ENCODE results near the gene FDCSP.
"Not testable (repeated sequence)": the region's sequence is repeated elsewhere in the genome, so short reads cannot be mapped to it uniquely, and the experiment has no call there.

FDCSP gene

GRCh38 chr4:70197842-70198241 is 28.1 kb upstream of the FDCSP start:
- Mint-ChIP-seq H3K4me1 (ENCODE audit: low read depth) (no peaks in the 10 kb centered on the region), H3K9me3 (no peaks in the 10 kb centered on the region), H3K27me3 (ENCODE audit: low read depth) (no peaks in the 10 kb centered on the region), H3K4me3 (no peak overlapping the region), H3K36me3 (ENCODE audit: low read depth) (no peaks in the 10 kb centered on the region), H3K27ac (no peak overlapping the region)
- DNase-seq (ENCODE audit: low spot score): no peak

GRCh38 chr4:70203601-70204000 is 22.3 kb upstream of the FDCSP start:
- DNase-seq (ENCODE audit: low spot score): no peak
- Mint-ChIP-seq H3K36me3 (ENCODE audit: low read depth) (no peaks in the 10 kb centered on the region), H3K9me3 (no peaks in the 10 kb centered on the region), H3K27ac (no peak overlapping the region), H3K4me1 (ENCODE audit: low read depth) (no peaks in the 10 kb centered on the region), H3K27me3 (ENCODE audit: low read depth) (no peaks in the 10 kb centered on the region), H3K4me3 (no peak overlapping the region)

GRCh38 chr4:70212752-70213151 is 13.2 kb upstream of the FDCSP start:
- not testable (repeated sequence) for DNase-seq (ENCODE audit: low spot score); H3K4me3 Mint-ChIP-seq; H3K27me3 Mint-ChIP-seq (ENCODE audit: low read depth); H3K4me1 Mint-ChIP-seq (ENCODE audit: low read depth); H3K36me3 Mint-ChIP-seq (ENCODE audit: low read depth); H3K27ac Mint-ChIP-seq; H3K9me3 Mint-ChIP-seq

GRCh38 chr4:70216109-70216508 is 9.8 kb upstream of the FDCSP start:
- H3K27ac Mint-ChIP-seq; H3K36me3 Mint-ChIP-seq (ENCODE audit: low read depth); H3K4me1 Mint-ChIP-seq (ENCODE audit: low read depth); H3K9me3 Mint-ChIP-seq; DNase-seq (ENCODE audit: low spot score); H3K4me3 Mint-ChIP-seq; H3K27me3 Mint-ChIP-seq (ENCODE audit: low read depth): not testable (repeated sequence)

GRCh38 chr4:70216550-70216949 is 9.4 kb upstream of the FDCSP start:
- not testable (repeated sequence) for DNase-seq (ENCODE audit: low spot score); H3K36me3 Mint-ChIP-seq (ENCODE audit: low read depth); H3K4me3 Mint-ChIP-seq; H3K9me3 Mint-ChIP-seq; H3K27me3 Mint-ChIP-seq (ENCODE audit: low read depth); H3K4me1 Mint-ChIP-seq (ENCODE audit: low read depth); H3K27ac Mint-ChIP-seq

- not testable (repeated sequence) for H3K27me3 Mint-ChIP-seq (ENCODE audit: low read depth); H3K9me3 Mint-ChIP-seq; H3K27ac Mint-ChIP-seq; H3K4me1 Mint-ChIP-seq (ENCODE audit: low read depth); H3K4me3 Mint-ChIP-seq; H3K36me3 Mint-ChIP-seq (ENCODE audit: low read depth); DNase-seq (ENCODE audit: low spot score)
Measured at GRCh38 chr4:70221389-70221788, 4.5 kb upstream of the FDCSP start.

- H3K27ac Mint-ChIP-seq; H3K4me1 Mint-ChIP-seq (ENCODE audit: low read depth); H3K9me3 Mint-ChIP-seq; H3K36me3 Mint-ChIP-seq (ENCODE audit: low read depth); H3K27me3 Mint-ChIP-seq (ENCODE audit: low read depth); H3K4me3 Mint-ChIP-seq; DNase-seq (ENCODE audit: low spot score): not testable (repeated sequence)
Measured at GRCh38 chr4:70221818-70222217, 4.1 kb upstream of the FDCSP start.

GRCh38 chr4:70236125-70236524 is 10.2 kb downstream of the FDCSP start:
- no peaks in the 10 kb centered on the region for H3K36me3 Mint-ChIP-seq (ENCODE audit: low read depth)
- H3K27ac Mint-ChIP-seq: no peak overlapping the region
- no peaks in the 10 kb centered on the region for H3K4me1 Mint-ChIP-seq (ENCODE audit: low read depth)
- H3K27me3 Mint-ChIP-seq (ENCODE audit: low read depth): no peaks in the 10 kb centered on the region
- no peaks in the 10 kb centered on the region for H3K9me3 Mint-ChIP-seq
- no peak overlapping the region for H3K4me3 Mint-ChIP-seq
- no peak for DNase-seq (ENCODE audit: low spot score)

- no peak overlapping the region for H3K4me3 Mint-ChIP-seq
- no peaks in the 10 kb centered on the region for H3K4me1 Mint-ChIP-seq (ENCODE audit: low read depth)
- no peak for DNase-seq (ENCODE audit: low spot score)
- no peaks in the 10 kb centered on the region for H3K27me3 Mint-ChIP-seq (ENCODE audit: low read depth)
- H3K9me3 Mint-ChIP-seq: no peaks in the 10 kb centered on the region
- no peaks in the 10 kb centered on the region for H3K36me3 Mint-ChIP-seq (ENCODE audit: low read depth)
- H3K27ac Mint-ChIP-seq: no peak overlapping the region
Measured at GRCh38 chr4:70239131-70239883, 13.4 kb downstream of the FDCSP start.

GRCh38 chr4:70239884-70240591 is 14.1 kb downstream of the FDCSP start:
- no peak for DNase-seq (ENCODE audit: low spot score)
- Mint-ChIP-seq H3K27ac (no peak overlapping the region), H3K9me3 (no peaks in the 10 kb centered on the region), H3K27me3 (ENCODE audit: low read depth) (no peaks in the 10 kb centered on the region), H3K4me1 (ENCODE audit: low read depth) (no peaks in the 10 kb centered on the region), H3K4me3 (no peak overlapping the region), H3K36me3 (ENCODE audit: low read depth) (no peaks in the 10 kb centered on the region)

GRCh38 chr4:70242297-70242696 is 16.4 kb downstream of the FDCSP start, which contains the start of gene CSN3:
Gene CSN3, plus strand, starts transcription at chr4:70242597. Its CDS starts 2,223 bp downstream, at chr4:70244820.
- not testable (repeated sequence) for H3K4me1 Mint-ChIP-seq (ENCODE audit: low read depth); H3K36me3 Mint-ChIP-seq (ENCODE audit: low read depth); H3K4me3 Mint-ChIP-seq; H3K9me3 Mint-ChIP-seq; H3K27me3 Mint-ChIP-seq (ENCODE audit: low read depth); DNase-seq (ENCODE audit: low spot score); H3K27ac Mint-ChIP-seq

GRCh38 chr4:70243091-70243490 is 17.2 kb downstream of the FDCSP start:
- H3K4me3 Mint-ChIP-seq: no peak overlapping the region
- no peak overlapping the region for H3K27ac Mint-ChIP-seq
- H3K9me3 Mint-ChIP-seq: no peaks in the 10 kb centered on the region
- H3K27me3 Mint-ChIP-seq (ENCODE audit: low read depth): no peaks in the 10 kb centered on the region
- no peak for DNase-seq (ENCODE audit: low spot score)
- H3K36me3 Mint-ChIP-seq (ENCODE audit: low read depth): no peaks in the 10 kb centered on the region
- no peaks in the 10 kb centered on the region for H3K4me1 Mint-ChIP-seq (ENCODE audit: low read depth)

- Mint-ChIP-seq H3K27ac (no peak overlapping the region), H3K36me3 (ENCODE audit: low read depth) (no peaks in the 10 kb centered on the region), H3K27me3 (ENCODE audit: low read depth) (no peaks in the 10 kb centered on the region), H3K4me3 (no peak overlapping the region), H3K4me1 (ENCODE audit: low read depth) (no peaks in the 10 kb centered on the region), H3K9me3 (no peaks in the 10 kb centered on the region)
- DNase-seq (ENCODE audit: low spot score): no peak
Measured at GRCh38 chr4:70251250-70251944, 25.5 kb downstream of the FDCSP start.

GRCh38 chr4:70251945-70252277 is 26.0 kb downstream of the FDCSP start:
- DNase-seq (ENCODE audit: low spot score): no peak
- Mint-ChIP-seq H3K4me1 (ENCODE audit: low read depth) (no peaks in the 10 kb centered on the region), H3K36me3 (ENCODE audit: low read depth) (no peaks in the 10 kb centered on the region), H3K27ac (no peak overlapping the region), H3K9me3 (no peaks in the 10 kb centered on the region), H3K4me3 (no peak overlapping the region), H3K27me3 (ENCODE audit: low read depth) (no peaks in the 10 kb centered on the region)

All from T-helper 2 cell treated with Interferon-gamma antibody and Interleukin-4, amounts not matched to agents 5 μg/mL and 100 μg/mL, for 36 hours (primary cell).